Thyroid gland (tissue), 4 donors: ENCODE results near the gene SLC13A3. TPM values are rescaled to one million over a fixed set of nuclear protein-coding genes. Genes with fewer than 3 reads are reported as not detected.

Experiments
- DNase-seq, 2 donors: peaks; one replicate each; pipeline ENCODE4 v3.0.0-alpha.2; 2019
- H3K27ac ChIP-seq, 3 donors: fragments of 200-600 bp; sonication (generic); 1 replicate in 2 of 3; 2 replicates in 1 of 3; pipeline ENCODE4 v1.5.1; 2016 to 2019; ENCODE audit warnings: mild to moderate bottlenecking in 1 of 3, moderate library complexity in 1 of 3
- H3K27me3 ChIP-seq: fragments of 200-600 bp; sonication (generic); one replicate; pipeline ENCODE4 v1.5.1; 2019
- H3K36me3 ChIP-seq, 2 donors: fragments of 200-600 bp; sonication (generic); one replicate each; pipeline ENCODE4 v1.5.1; 2016 to 2019
- H3K4me1 ChIP-seq, 2 donors: fragments of 200-600 bp; sonication (generic); one replicate each; pipeline ENCODE4 v1.5.1; 2017 to 2019
- H3K4me3 ChIP-seq, 3 donors: fragments of 200-600 bp; sonication (generic); replicated peaks in 1 of 3; 1 replicate in 2 of 3; 2 replicates in 1 of 3; pipeline ENCODE4 v1.5.1; 2016; ENCODE audit warnings: mild to moderate bottlenecking in 1 of 3
- H3K9me3 ChIP-seq: fragments of 200-600 bp; sonication (generic); one replicate; pipeline ENCODE4 v1.5.1; 2017
- CTCF ChIP-seq, 6 experiments: fragments of 200-600 bp in 3 of 6; fragments of 450-650 bp in 3 of 6; sonication (generic) in 3 of 6; IDR thresholded peaks; one replicate each; pipeline ENCODE4 v1.5.1; 2016 to 2019; ENCODE audit warnings: antibody characterized with exemption in 6 of 6, mild to moderate bottlenecking in 2 of 6, inconsistent platforms in 1 of 6, moderate library complexity in 1 of 6
- POLR2A ChIP-seq, 2 donors: fragments of 450-650 bp; IDR thresholded peaks; one replicate each; pipeline ENCODE4 v1.6.1; 2017; ENCODE audit warnings: antibody characterized with exemption in 2 of 2, mild to moderate bottlenecking in 2 of 2, moderate library complexity in 1 of 2
- WGBS, 2 donors: methylation state at CpG; one replicate each; pipeline ENCODE4 v1.1.5; 2017; 5-methylcytosine and 5-hydroxymethylcytosine counted together
- intact Hi-C: fragments of 100-400 bp; cut with DNase I; formaldehyde crosslinking; loops from one replicate; pipeline ENCODE4 v1.15.1; 2023
- total RNA-seq, 4 donors: library from RNA; depleted of rRNA; stranded (reverse); fragments of >200 nt; gene quantifications; one replicate each; pipeline ENCODE4 v1.2.3, GENCODE V29; 2016

The SLC13A3 gene
- total RNA-seq, 4 donors from 2014 or later, result 1.8 to 4.2 (median 2.1) TPM

- H3K9me3 ChIP-seq, result no peaks in the 10 kb centered on the region
- no peaks in the 10 kb centered on the region for H3K4me1 ChIP-seq
- no peak overlapping the region for H3K4me3 ChIP-seq
- intact Hi-C loops, result loop anchor here (5.0 kb wide), 1 partner anchor 161 kb away; no protein-coding TSS in a partner anchor
- 25 to 36% methylated on average over 4 of the region's 4 CpGs for WGBS, 2 donors
- H3K27me3 ChIP-seq, result no peaks in the 10 kb centered on the region
- H3K27ac ChIP-seq, result no peak overlapping the region
- H3K36me3 ChIP-seq, result no peaks in the 10 kb centered on the region
- peak; percentile 58 to 70 for DNase-seq
- peak in 5 of 6 experiments; percentile 33 to 78 (median 65) for TF ChIP-seq CTCF (IDR thresholded peaks at IDR 0.05)
- no peak for TF ChIP-seq POLR2A (IDR thresholded peaks at IDR 0.05)
Observed at GRCh38 chr20:46520976-46521579, 130.2 kb downstream of the SLC13A3 start.

DNA sequence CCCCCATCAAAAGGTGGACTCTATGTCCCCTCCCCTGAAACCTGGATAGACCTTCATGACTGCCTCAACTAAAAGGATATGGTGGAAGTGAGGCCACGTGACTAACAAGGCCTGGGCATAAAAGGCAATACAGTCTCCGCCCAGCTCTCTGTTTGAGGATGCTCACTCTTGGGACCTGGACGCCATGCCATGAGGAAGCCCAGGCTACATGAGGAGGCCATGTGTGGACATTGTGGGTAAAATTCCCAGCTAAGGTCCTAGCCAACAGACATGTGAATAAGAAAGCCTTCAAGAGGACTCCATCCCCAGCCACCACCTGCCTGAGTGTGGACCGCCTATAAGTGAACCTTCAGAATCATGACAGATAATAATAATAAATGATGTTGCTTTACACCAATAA is 130.7 kb downstream of the SLC13A3 start:
- intact Hi-C loops, result loop anchor here (5.0 kb wide), 1 partner anchor 162 kb away; no protein-coding TSS in a partner anchor
- TF ChIP-seq POLR2A (IDR thresholded peaks at IDR 0.05) (no peak), CTCF (IDR thresholded peaks at IDR 0.05) (no peak)
- Histone ChIP-seq H3K4me1 (no peaks in the 10 kb centered on the region), H3K9me3 (no peaks in the 10 kb centered on the region), H3K36me3 (no peaks in the 10 kb centered on the region), H3K4me3 (no peak overlapping the region), H3K27me3 (no peaks in the 10 kb centered on the region), H3K27ac (no peak overlapping the region)
- 84 to 92% methylated on average over 4 of the region's 4 CpGs for WGBS, 2 donors
- DNase-seq, result no peak

DNA sequence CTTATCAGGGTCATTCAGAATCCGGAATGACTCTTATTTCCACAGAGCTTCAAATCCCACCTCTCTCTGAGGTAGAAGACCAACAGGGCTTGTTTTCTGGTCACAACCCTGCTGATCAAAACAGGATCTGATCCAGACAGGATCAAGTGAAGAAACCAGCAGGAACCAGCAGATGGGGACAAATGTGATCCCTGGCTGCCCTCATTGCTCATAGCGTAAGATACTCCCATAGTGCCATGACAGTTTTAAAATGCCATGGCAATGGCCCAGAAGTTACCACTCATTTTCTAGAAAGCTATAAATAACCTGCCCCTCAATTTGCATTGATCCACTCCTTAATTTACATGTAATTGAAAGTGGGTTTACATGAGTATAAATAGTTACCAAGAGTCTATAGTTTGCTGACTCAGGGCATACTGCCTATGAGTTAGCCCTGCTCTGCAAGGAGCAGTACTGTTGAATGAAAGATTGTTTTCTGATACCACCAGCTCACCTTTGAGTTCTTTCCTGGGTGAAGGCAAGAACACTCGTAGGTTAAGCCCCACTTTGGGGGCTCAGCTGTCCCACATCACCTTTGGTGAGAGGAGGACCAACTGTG is 131.7 kb downstream of the SLC13A3 start:
- intact Hi-C loops, result loop anchor here (5.0 kb wide), 1 partner anchor 163 kb away; no protein-coding TSS in a partner anchor
- 64 to 77% methylated on average over 3 of the region's 3 CpGs for WGBS, 2 donors

GRCh38 chr20:46512943-46513844 is 138.1 kb downstream of the SLC13A3 start, which contains the start of gene ZNF334:
TSS of gene ZNF334 (minus strand) at chr20:46513559. CDS start at chr20:46512102, 1,457 bp downstream.
- 6 to 11% methylated on average over 15 to 33 of the region's 49 CpGs for WGBS, 2 donors
- H3K27me3 ChIP-seq, result no peaks in the 10 kb centered on the region
- no peaks in the 10 kb centered on the region for H3K36me3 ChIP-seq
- H3K4me3 ChIP-seq, result peak within 1 kb of the TSS; percentile 42 to 68 (median 66)
- DNase-seq, result peak; percentile 76 to 83
- TF ChIP-seq CTCF (IDR thresholded peaks at IDR 0.05) (no peak), POLR2A (IDR thresholded peaks at IDR 0.05) (peak in 1 of 2 donors; percentile 57)
- H3K9me3 ChIP-seq, result no peaks in the 10 kb centered on the region
- peaks cover 4 to 5% of the 10 kb centered on the region in 2 donors for H3K4me1 ChIP-seq
- H3K27ac ChIP-seq, result peak within 1 kb of the TSS; percentile 19 to 34 (median 26)
- intact Hi-C loops, result no loop called here

More for the DNA sequence above, 131.7 kb downstream of the SLC13A3 start:
- Histone ChIP-seq H3K9me3 (no peaks in the 10 kb centered on the region), H3K27ac (no peak overlapping the region), H3K4me1 (no peaks in the 10 kb centered on the region), H3K27me3 (no peaks in the 10 kb centered on the region), H3K36me3 (no peaks in the 10 kb centered on the region), H3K4me3 (no peak overlapping the region)
- TF ChIP-seq CTCF (IDR thresholded peaks at IDR 0.05) (no peak), POLR2A (IDR thresholded peaks at IDR 0.05) (no peak)
- no peak for DNase-seq
